ACC112 (cell line): ENCODE data around the gene TIMM13.
A peak's percentile ranks its signal among the peaks of the same experiment; 100 is the strongest.

Source experiments
- H2AFZ ChIP-seq: fragments of 200-600 bp; sonication (generic); one replicate; pipeline ENCODE4 v1.6.0; 2017; ENCODE audit warnings: antibody characterized with exemption, low read length; ENCODE audit not compliant: unreplicated experiment
- H3K27ac ChIP-seq: fragments of 200-600 bp; sonication (generic); 2 replicates; pipeline ENCODE4 v1.5.1; 2014; ENCODE audit warnings: low read depth, mild to moderate bottlenecking, antibody characterized with exemption, low read length, moderate library complexity
- H3K27me3 ChIP-seq: fragments of 200-600 bp; sonication (generic); 2 replicates; pipeline ENCODE4 v1.6.1; 2014; ENCODE audit warnings: mild to moderate bottlenecking, antibody characterized with exemption, low read length, moderate library complexity, mixed read lengths; ENCODE audit not compliant: insufficient read depth
- H3K36me3 ChIP-seq: fragments of 200-600 bp; sonication (generic); 2 replicates; pipeline ENCODE4 v1.6.1; 2016; ENCODE audit warnings: mild to moderate bottlenecking, antibody characterized with exemption, low read length, moderate library complexity, mixed read lengths; ENCODE audit not compliant: insufficient read depth
- H3K4me1 ChIP-seq: fragments of 200-600 bp; sonication (generic); one replicate; pipeline ENCODE4 v1.6.1; 2016; ENCODE audit warnings: low read length, mixed read lengths; ENCODE audit not compliant: insufficient read depth, unreplicated experiment, control insufficient read depth
- H3K4me3 ChIP-seq: fragments of 200-600 bp; sonication (generic); 2 replicates; pipeline ENCODE4 v1.5.1; 2014; ENCODE audit warnings: mild to moderate bottlenecking, low read depth, low read length
- H3K79me2 ChIP-seq: fragments of 200-600 bp; sonication (generic); one replicate; pipeline ENCODE4 v1.6.0; 2016; ENCODE audit warnings: low read length; ENCODE audit not compliant: control insufficient read depth, unreplicated experiment, insufficient read depth

Gene TIMM13

DNA sequence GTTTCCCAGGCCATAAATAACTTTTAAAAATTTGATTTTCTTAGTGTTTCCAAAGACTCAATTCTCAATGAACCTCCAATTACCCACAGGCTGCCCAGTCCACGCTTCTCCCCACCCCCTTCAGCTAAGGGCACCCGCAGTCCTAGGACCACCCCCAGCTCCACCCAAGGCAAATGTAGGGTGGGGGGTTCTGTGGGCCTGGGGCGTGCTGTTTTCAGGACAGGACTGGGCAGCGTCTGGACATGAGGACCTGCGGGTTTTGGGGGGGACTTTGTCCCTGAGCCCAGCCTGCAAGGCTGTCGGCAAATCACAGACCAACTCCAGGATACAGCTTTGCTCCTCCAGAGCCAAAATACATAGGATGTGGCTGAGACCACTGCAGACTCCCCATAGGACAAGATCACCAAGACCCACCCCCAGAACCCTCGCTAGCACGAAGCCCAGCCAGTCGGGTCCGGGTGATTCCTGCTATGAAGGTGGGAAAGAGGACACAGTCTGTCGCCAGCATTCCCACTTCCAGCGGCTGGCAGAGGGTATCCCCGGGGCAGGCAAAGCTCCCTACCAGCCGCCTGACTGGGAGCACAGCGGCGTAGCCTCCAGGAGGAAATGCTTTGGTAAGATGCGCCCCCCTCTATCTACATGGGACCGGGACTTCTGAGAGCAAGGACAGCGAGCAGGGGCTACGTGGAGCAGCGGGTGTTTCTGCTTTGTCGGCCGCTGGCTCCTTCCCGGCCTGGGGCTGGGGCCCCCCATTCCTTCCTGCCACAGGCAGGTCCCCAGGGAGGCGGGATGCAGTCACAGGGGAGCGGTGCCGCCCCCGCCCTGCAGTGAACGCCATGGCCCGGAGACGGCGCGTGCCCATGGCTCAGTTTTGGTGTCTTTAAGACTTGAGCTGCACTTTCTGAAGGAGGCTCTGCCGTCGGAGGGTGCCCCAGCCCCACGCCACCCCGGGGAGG, 1.6 kb upstream of the TIMM13 start:
- no peak overlapping the region for H2AFZ ChIP-seq
- H3K4me1 ChIP-seq: peaks cover 11% of the 10 kb centered on the region
- no peaks in the 10 kb centered on the region for H3K27me3 ChIP-seq
- no peak overlapping the region for H3K27ac ChIP-seq
- H3K36me3 ChIP-seq: no peaks in the 10 kb centered on the region
- peaks cover 22% of the 10 kb centered on the region for H3K79me2 ChIP-seq
- no peak overlapping the region for H3K4me3 ChIP-seq

DNA sequence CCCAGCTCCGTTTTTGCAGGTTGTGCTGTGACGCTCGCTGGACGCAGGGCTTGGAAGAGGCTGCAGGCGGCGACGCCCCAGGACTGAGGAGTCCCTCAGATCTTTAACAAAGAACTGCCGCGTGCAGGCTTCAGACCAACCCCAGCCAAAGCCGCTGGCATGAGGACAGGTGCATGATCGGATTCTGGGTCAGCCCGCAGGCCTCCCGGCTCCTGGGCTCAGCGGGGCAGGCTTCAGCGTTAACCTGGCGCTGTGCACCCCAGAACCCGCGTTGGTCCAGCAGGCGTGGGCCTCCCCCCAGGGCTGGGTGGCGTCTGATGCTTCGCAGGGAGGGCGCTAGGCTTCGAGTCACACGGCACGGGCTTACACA, 920 bp upstream of the TIMM13 start:
- peaks cover 11% of the 10 kb centered on the region for H3K4me1 ChIP-seq

DNA sequence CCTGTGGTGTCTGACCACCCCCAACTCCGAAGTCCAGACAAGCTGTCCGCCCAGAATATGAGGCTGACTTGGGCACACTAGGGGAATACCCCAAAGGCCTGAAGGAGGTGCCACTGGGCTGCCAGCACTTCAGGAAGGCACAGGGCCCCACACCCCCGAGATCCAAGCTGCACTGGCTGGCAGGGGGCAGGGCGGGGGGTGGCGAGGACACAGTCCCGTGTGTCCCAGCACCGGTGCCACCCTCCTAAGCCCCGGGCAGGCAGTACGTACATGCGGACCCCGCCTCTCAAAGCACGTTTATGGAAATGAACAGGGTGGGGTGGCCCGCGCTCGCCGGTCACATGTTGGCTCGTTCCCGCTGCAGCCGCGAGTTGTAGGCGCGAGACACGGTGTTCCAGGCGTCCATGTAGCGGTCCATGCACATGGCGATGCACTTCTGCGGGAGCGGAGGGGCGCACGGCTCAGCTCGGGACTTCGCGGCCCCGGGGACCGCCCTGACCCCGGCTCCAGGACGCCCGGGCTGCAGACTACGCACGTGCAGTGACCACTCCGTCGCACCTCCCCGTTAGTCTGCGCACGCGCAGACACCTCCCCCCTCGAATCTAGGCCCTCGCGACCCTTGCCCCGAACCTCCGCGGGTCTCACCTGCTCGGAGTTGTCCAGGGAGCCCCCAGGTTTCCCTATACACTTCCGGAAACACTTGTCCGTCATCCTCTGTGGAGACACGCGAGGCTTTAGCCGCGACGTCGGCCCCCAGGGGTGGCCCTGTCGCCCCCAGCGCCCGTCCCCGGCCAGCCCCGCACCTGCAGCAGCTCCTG, 566 bp downstream of the TIMM13 start:
- Histone ChIP-seq H3K27ac (peak overlapping the region; percentile 91), H3K4me1 (peaks cover 11% of the 10 kb centered on the region), H3K27me3 (no peaks in the 10 kb centered on the region), H3K36me3 (no peaks in the 10 kb centered on the region), H2AFZ (peak overlapping the region; percentile 88), H3K79me2 (peaks cover 29% of the 10 kb centered on the region), H3K4me3 (peak overlapping the region; percentile 98)

More for the DNA sequence above, 920 bp upstream of the TIMM13 start:
- Histone ChIP-seq H3K36me3 (no peaks in the 10 kb centered on the region), H3K4me3 (no peak overlapping the region), H3K27me3 (no peaks in the 10 kb centered on the region), H3K79me2 (peaks cover 29% of the 10 kb centered on the region), H2AFZ (no peak overlapping the region), H3K27ac (0 out of 2 replicates have a peak overlapping the region, but pooled peaks have one; percentile 91)

DNA sequence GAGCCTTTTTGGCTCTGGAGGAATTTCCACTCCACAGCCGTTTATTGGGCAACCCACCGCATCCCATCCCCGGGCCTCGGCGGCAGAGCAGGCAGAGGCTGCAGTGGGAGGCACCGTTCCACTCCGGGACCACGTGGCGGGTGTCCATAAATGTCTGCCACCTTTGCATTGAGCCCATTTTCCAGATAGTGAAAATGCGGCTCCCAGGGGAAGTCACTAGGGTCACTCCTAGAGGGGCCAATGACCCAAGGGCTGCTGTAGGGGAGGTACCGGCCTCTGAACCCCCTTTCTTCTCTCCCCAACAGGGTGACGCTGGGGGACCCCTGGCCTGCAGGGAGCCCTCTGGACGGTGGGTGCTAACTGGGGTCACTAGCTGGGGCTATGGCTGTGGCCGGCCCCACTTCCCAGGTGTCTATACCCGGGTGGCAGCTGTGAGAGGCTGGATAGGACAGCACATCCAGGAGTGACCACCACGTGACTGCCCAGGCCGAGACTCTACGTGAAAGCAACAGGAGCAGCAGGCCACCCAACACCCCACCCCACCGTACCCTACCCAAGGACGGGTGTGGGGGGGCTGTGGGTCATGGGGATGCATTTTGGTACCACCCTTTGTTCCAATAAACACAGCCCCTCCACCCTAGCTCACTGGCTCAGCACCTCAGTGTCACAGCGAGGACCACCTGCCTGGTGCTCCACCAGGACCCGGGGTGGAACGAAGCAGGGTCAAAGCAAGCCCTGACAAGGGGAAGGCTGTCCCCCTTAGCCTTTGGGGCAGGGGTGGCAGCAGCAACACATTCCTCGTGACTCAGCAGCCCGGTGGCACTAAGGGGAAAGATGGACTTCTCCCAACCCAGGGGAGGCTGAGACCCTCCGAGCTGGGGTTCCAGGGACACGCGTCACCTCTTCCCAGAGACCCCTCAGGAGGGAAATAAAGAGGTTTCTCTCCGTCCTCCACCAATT, 1.5 kb downstream of the TIMM13 start:
- peaks cover 11% of the 10 kb centered on the region for H3K4me1 ChIP-seq
- H2AFZ ChIP-seq: no peak overlapping the region
- H3K27me3 ChIP-seq: no peaks in the 10 kb centered on the region
- H3K4me3 ChIP-seq: peak overlapping the region; percentile 98
- H3K36me3 ChIP-seq: no peaks in the 10 kb centered on the region
- H3K79me2 ChIP-seq: peaks cover 32% of the 10 kb centered on the region
- peak overlapping the region; percentile 32; the same call in 1 of the 2 replicates for H3K27ac ChIP-seq

DNA sequence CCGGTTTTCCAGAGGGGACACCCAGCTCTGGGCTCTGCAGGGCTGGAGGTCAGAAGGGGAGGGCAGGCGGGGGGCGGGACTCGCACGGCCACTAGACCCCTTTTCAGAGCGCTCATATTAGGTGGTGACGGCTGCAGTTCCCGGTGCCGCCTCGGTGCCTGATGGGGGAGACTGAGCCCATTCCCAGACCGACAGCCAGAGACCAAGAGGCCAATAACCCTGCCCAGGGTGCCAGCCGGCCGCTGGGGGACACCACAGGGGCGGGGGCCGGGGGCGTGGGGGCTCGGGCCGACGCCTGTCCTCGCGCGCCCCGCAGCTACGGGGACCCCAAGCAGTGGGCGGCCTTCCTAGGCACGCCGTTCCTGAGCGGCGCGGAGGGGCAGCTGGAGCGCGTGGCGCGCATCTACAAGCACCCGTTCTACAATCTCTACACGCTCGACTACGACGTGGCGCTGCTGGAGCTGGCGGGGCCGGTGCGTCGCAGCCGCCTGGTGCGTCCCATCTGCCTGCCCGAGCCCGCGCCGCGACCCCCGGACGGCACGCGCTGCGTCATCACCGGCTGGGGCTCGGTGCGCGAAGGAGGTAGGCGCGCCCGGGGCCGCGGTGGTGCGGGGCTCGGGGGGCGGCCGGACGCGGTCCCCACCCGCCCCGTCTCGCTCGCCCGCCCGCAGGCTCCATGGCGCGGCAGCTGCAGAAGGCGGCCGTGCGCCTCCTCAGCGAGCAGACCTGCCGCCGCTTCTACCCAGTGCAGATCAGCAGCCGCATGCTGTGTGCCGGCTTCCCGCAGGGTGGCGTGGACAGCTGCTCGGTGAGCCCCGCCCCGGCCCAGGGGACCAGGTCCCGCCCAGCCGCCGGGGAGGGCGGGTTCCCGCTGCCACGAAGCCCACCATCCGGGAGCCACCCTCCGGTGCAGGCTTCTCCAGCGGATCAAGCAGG, 2.4 kb downstream of the TIMM13 start:
- no peak overlapping the region for H2AFZ ChIP-seq
- H3K27me3 ChIP-seq: no peaks in the 10 kb centered on the region
- H3K36me3 ChIP-seq: no peaks in the 10 kb centered on the region
- no peak overlapping the region for H3K27ac ChIP-seq
- H3K79me2 ChIP-seq: peaks cover 32% of the 10 kb centered on the region
- peak overlapping the region; percentile 98 for H3K4me3 ChIP-seq
- peaks cover 11% of the 10 kb centered on the region for H3K4me1 ChIP-seq

DNA sequence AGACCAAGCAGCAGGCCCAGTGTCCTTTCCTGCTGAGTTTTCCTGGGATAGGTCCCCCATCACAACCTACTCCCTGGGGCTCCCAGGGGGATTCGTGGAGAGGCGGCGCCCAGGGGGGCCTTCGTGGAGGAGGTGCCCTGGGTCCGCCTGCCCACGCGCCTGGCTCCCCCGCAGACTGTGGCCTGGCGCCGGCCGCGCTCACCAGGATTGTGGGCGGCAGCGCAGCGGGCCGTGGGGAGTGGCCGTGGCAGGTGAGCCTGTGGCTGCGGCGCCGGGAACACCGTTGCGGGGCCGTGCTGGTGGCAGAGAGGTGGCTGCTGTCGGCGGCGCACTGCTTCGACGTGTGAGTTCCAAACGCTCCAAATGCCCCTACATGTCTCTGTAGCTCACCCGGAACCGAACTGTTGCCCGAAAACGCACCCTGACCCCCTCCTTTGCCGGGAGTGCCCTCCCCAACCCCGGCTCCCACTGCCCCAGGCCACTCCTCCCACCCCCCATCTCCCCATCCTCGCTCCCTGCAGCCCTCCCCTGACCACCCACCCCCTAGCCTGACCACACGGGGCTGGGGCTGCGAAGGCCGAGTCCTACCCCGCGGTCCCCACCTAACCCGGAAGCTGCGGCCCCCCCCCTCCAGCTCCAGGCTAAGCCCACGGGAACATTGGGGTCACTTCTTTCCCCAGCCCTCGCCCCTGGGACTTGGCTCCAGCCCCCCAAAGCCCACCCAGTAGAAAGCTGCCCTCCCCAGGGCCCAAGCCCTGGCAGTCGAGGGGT, 3.3 kb downstream of the TIMM13 start:
- no peak overlapping the region for H3K27ac ChIP-seq
- no peak overlapping the region for H3K4me3 ChIP-seq
- no peak overlapping the region for H2AFZ ChIP-seq
- H3K4me1 ChIP-seq: peaks cover 11% of the 10 kb centered on the region
- H3K79me2 ChIP-seq: peaks cover 32% of the 10 kb centered on the region
- no peaks in the 10 kb centered on the region for H3K27me3 ChIP-seq
- H3K36me3 ChIP-seq: no peaks in the 10 kb centered on the region

DNA sequence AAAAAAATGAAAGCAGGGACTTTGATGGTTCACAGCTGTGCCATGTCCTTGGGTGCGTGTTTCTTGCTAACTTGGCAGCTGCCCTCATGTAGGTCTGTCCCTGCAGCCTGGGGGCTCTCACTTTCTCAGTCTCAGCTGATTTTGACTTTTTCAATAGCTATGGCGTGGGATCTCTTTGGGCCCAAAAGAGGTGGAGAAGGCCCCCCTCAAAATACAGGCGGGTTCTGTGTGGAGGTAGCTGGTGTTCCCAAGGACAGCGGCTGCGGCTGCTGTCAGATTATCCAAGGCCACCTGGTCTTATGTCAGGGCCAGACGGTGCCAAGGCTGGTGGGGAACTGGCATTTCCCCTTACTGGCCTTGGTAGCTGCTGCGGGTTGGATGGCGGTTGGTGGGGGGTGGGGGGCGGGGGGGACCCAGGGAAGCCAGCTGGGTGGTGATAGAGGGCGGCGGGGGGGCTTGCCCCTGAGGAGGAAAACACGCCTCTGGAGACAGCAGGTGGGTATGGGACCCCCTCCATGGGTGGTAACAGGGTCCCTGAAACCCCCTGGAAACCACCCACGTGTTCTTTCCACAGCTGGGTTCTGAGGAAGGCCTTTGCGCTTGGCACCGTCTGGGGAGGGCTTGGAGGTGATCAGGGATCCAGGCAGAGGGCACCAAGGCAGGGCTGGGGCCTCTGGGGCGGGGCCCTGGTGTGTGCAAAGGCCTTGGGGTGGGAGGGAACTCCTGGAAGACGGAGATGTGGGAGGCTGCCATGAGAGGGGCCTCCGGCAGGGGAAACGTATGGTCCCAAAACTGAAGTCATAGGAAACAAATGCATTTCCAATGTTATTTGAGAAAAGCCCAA, 4.1 kb downstream of the TIMM13 start:
- Histone ChIP-seq H3K36me3 (no peaks in the 10 kb centered on the region), H2AFZ (no peak overlapping the region), H3K4me3 (no peak overlapping the region), H3K4me1 (peaks cover 11% of the 10 kb centered on the region), H3K79me2 (peaks cover 32% of the 10 kb centered on the region), H3K27me3 (no peaks in the 10 kb centered on the region), H3K27ac (no peak overlapping the region)

DNA sequence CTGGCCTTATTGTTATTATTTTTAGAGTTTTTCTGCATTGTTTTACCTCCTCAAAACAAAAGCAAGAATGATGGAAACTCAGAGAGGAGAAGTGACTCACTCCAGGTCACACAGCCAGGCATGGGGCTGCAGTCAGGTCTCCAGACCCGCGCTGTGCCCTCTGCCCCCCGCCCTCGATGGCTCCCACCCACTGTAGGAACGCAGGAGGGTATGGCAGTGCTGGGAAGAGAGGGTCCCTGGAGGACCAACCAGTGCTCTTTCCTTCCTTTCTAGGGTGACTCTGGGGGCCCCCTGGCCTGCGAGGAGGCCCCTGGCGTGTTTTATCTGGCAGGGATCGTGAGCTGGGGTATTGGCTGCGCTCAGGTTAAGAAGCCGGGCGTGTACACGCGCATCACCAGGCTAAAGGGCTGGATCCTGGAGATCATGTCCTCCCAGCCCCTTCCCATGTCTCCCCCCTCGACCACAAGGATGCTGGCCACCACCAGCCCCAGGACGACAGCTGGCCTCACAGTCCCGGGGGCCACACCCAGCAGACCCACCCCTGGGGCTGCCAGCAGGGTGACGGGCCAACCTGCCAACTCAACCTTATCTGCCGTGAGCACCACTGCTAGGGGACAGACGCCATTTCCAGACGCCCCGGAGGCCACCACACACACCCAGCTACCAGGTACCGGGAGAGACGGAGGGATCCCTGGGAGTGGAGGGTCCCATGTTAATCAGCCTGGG, 5.6 kb downstream of the TIMM13 start:
- no peaks in the 10 kb centered on the region for H3K36me3 ChIP-seq
- H3K4me1 ChIP-seq: peaks cover 11% of the 10 kb centered on the region
- H3K27me3 ChIP-seq: no peaks in the 10 kb centered on the region
- H3K79me2 ChIP-seq: peaks cover 26% of the 10 kb centered on the region
- no peak overlapping the region for H3K4me3 ChIP-seq
- no peak overlapping the region for H2AFZ ChIP-seq
- H3K27ac ChIP-seq: no peak overlapping the region
